OCI-LY1 (cell line): ENCODE measurements around the gene OCRL.

ENCODE experiments used
- H2AFZ ChIP-seq: fragments of 200-600 bp; sonication (generic), shearing (Covaris generic); 2 replicates; pipeline ENCODE4 v1.6.0; 2014; ENCODE audit warnings: antibody characterized with exemption, mild to moderate bottlenecking, low read length
- H3F3A ChIP-seq: fragments of 200-600 bp; sonication (generic), shearing (Covaris generic); 2 replicates; pipeline ENCODE4 v1.6.0; 2014; ENCODE audit warnings: mild to moderate bottlenecking, antibody characterized with exemption, low read length, moderate library complexity; ENCODE audit not compliant: insufficient read depth
- H3K27ac ChIP-seq: fragments of 200-600 bp; sonication (generic); 2 replicates; pipeline ENCODE4 v1.5.1; 2014; ENCODE audit warnings: low read length, mixed run types, mild to moderate bottlenecking, low read depth; ENCODE audit not compliant: poor library complexity, severe bottlenecking
- H3K27me3 ChIP-seq: fragments of 200-600 bp; sonication (generic); 2 replicates; pipeline ENCODE4 v1.6.0; 2014; ENCODE audit warnings: antibody characterized with exemption, mild to moderate bottlenecking, low read length, moderate library complexity; ENCODE audit not compliant: insufficient read depth
- H3K36me3 ChIP-seq: fragments of 200-600 bp; sonication (generic); 2 replicates; pipeline ENCODE4 v1.6.1; 2014; ENCODE audit warnings: mild to moderate bottlenecking, antibody characterized with exemption, low read length, moderate library complexity, mixed read lengths; ENCODE audit not compliant: insufficient read depth
- H3K4me1 ChIP-seq: fragments of 200-600 bp; sonication (generic); 2 replicates; pipeline ENCODE4 v1.5.1; 2014; ENCODE audit warnings: mild to moderate bottlenecking, low read length, moderate library complexity; ENCODE audit not compliant: insufficient read depth, severe bottlenecking
- H3K4me2 ChIP-seq: fragments of 200-600 bp; sonication (generic), shearing (Covaris generic); 2 replicates; pipeline ENCODE4 v1.6.1; 2014; ENCODE audit warnings: low read length
- H3K4me3 ChIP-seq: fragments of 200-600 bp; sonication (generic); 2 replicates; pipeline ENCODE4 v1.5.1; 2014; ENCODE audit warnings: low read length, low read depth, mild to moderate bottlenecking, mixed read lengths; ENCODE audit not compliant: poor library complexity, severe bottlenecking
- H3K79me2 ChIP-seq: fragments of 200-600 bp; shearing (Covaris generic); 2 replicates; pipeline ENCODE4 v1.6.1; 2016; ENCODE audit warnings: mixed run types, low read length, mixed read lengths; ENCODE audit not compliant: insufficient read depth
- H3K9ac ChIP-seq: fragments of 200-600 bp; sonication (generic), shearing (Covaris generic); 2 replicates; pipeline ENCODE4 v1.6.1; 2014; ENCODE audit warnings: mild to moderate bottlenecking, low read length, mixed read lengths
- H3K9me2 ChIP-seq: fragments of 200-600 bp; sonication (generic), shearing (Covaris generic); 2 replicates; pipeline ENCODE4 v1.6.1; 2014; ENCODE audit warnings: low read depth, mild to moderate bottlenecking, low read length, mixed read lengths
- H3K9me3 ChIP-seq: fragments of 200-600 bp; shearing (Covaris generic); 2 replicates; pipeline ENCODE4 v1.6.1; 2014; ENCODE audit warnings: low read length, mixed read lengths
- H4K20me1 ChIP-seq: fragments of 200-600 bp; sonication (generic), shearing (Covaris generic); 2 replicates; pipeline ENCODE4 v1.6.0; 2016; ENCODE audit warnings: mild to moderate bottlenecking, low read length; ENCODE audit not compliant: insufficient read depth
- CTCF ChIP-seq: fragments of 200-600 bp; sonication (generic), shearing (Covaris generic); IDR thresholded peaks from 2 replicates; pipeline ENCODE4 v1.5.1; 2017; ENCODE audit warnings: mild to moderate bottlenecking, antibody characterized with exemption, low read length, moderate library complexity, mixed read lengths
- EZH2 ChIP-seq: fragments of 200-600 bp; sonication (generic), shearing (Covaris generic); IDR thresholded peaks from 2 replicates; pipeline ENCODE4 v1.8.0; 2017; ENCODE audit warnings: borderline replicate concordance, mixed run types, mild to moderate bottlenecking, antibody characterized with exemption, low read length, moderate library complexity, mixed read lengths

Gene OCRL

GRCh38 chrX:129530410-129530809 is 9.6 kb upstream of the OCRL start:
- H3K36me3 ChIP-seq: no peaks in the 10 kb centered on the region
- no peaks in the 10 kb centered on the region for H4K20me1 ChIP-seq
- no peaks in the 10 kb centered on the region for H3F3A ChIP-seq
- H2AFZ ChIP-seq: no peak overlapping the region
- no peak overlapping the region for H3K4me2 ChIP-seq
- H3K9ac ChIP-seq: no peak overlapping the region
- no peaks in the 10 kb centered on the region for H3K27me3 ChIP-seq
- no peak overlapping the region for H3K27ac ChIP-seq
- H3K4me3 ChIP-seq: no peak overlapping the region
- H3K4me1 ChIP-seq: no peaks in the 10 kb centered on the region
- no peaks in the 10 kb centered on the region for H3K79me2 ChIP-seq
- H3K9me3 ChIP-seq: no peaks in the 10 kb centered on the region
- H3K9me2 ChIP-seq: no peaks in the 10 kb centered on the region
- TF ChIP-seq CTCF (no peak), EZH2 (no peak)

GRCh38 chrX:129531132-129531531 is 8.9 kb upstream of the OCRL start:
- Histone ChIP-seq H2AFZ (no peak overlapping the region), H3K4me3 (no peak overlapping the region), H4K20me1 (no peaks in the 10 kb centered on the region), H3K27me3 (no peaks in the 10 kb centered on the region), H3K36me3 (no peaks in the 10 kb centered on the region), H3K4me2 (no peak overlapping the region), H3K9ac (no peak overlapping the region), H3K9me2 (no peaks in the 10 kb centered on the region), H3K79me2 (no peaks in the 10 kb centered on the region), H3F3A (no peaks in the 10 kb centered on the region), H3K4me1 (no peaks in the 10 kb centered on the region), H3K9me3 (no peaks in the 10 kb centered on the region), H3K27ac (no peak overlapping the region)
- TF ChIP-seq EZH2: no peak
- TF ChIP-seq CTCF: no peak

GRCh38 chrX:129534816-129535578 is 5.1 kb upstream of the OCRL start:
- no peaks in the 10 kb centered on the region for H4K20me1 ChIP-seq
- no peak overlapping the region for H3K9ac ChIP-seq
- H3K79me2 ChIP-seq: no peaks in the 10 kb centered on the region
- H3K4me2 ChIP-seq: no peak overlapping the region
- H3K9me3 ChIP-seq: no peaks in the 10 kb centered on the region
- H3K36me3 ChIP-seq: no peaks in the 10 kb centered on the region
- TF ChIP-seq CTCF (no peak), EZH2 (no peak)
- no peaks in the 10 kb centered on the region for H3F3A ChIP-seq
- no peaks in the 10 kb centered on the region for H3K4me1 ChIP-seq
- no peak overlapping the region for H3K4me3 ChIP-seq
- no peak overlapping the region for H3K27ac ChIP-seq
- H3K27me3 ChIP-seq: no peaks in the 10 kb centered on the region
- no peak overlapping the region for H2AFZ ChIP-seq
- no peaks in the 10 kb centered on the region for H3K9me2 ChIP-seq
